ENCODE measurements around the gene CA12.

DNA sequence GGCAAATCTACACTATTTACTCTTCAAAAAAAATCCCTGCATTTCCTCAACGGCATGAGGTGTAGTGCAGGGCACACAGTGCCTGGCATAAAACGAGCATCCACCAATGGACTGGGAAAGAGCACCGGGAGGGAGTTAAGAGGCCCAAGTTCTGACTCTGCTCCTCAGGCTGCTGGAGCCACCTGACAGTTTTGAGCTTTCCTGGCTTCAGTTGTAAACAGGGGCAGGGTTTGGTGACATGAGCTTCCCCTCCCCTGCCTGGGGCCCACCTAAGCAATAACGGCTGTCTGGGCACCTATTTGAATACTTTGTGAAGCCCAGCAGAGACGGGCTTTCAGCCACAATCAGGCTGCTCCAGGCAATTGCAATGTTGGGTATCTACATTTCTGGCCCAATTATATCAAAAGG, 16.4 kb downstream of the CA12 start:
- TF ChIP-seq, protein P1, sequence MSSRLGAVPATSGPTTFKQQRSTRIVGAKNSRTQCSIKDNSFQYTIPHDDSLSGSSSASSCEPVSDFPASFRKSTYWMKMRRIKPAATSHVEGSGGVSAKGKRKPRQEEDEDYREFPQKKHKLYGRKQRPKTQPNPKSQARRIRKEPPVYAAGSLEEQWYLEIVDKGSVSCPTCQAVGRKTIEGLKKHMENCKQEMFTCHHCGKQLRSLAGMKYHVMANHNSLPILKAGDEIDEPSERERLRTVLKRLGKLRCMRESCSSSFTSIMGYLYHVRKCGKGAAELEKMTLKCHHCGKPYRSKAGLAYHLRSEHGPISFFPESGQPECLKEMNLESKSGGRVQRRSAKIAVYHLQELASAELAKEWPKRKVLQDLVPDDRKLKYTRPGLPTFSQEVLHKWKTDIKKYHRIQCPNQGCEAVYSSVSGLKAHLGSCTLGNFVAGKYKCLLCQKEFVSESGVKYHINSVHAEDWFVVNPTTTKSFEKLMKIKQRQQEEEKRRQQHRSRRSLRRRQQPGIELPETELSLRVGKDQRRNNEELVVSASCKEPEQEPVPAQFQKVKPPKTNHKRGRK (CRISPR knock-in tag; IDR thresholded peaks at IDR 0.05; ENCODE audit: borderline replicate concordance): no peak
- no peak for TF ChIP-seq MXD4 (CRISPR knock-in tag; IDR thresholded peaks at IDR 0.05; ENCODE audit: borderline replicate concordance)
- no peak for TF ChIP-seq JUN (CRISPR knock-in tag; IDR thresholded peaks at IDR 0.05)
- TF ChIP-seq, protein P2, sequence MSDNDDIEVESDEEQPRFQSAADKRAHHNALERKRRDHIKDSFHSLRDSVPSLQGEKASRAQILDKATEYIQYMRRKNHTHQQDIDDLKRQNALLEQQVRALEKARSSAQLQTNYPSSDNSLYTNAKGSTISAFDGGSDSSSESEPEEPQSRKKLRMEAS (CRISPR knock-in tag; IDR thresholded peaks at IDR 0.05): no peak
- no peak for TF ChIP-seq ESRRA (CRISPR knock-in tag; IDR thresholded peaks at IDR 0.05; ENCODE audit: borderline replicate concordance)
- no peak for TF ChIP-seq ELF4 (CRISPR knock-in tag; IDR thresholded peaks at IDR 0.05; ENCODE audit: low read depth)
- TF ChIP-seq, protein P3, sequence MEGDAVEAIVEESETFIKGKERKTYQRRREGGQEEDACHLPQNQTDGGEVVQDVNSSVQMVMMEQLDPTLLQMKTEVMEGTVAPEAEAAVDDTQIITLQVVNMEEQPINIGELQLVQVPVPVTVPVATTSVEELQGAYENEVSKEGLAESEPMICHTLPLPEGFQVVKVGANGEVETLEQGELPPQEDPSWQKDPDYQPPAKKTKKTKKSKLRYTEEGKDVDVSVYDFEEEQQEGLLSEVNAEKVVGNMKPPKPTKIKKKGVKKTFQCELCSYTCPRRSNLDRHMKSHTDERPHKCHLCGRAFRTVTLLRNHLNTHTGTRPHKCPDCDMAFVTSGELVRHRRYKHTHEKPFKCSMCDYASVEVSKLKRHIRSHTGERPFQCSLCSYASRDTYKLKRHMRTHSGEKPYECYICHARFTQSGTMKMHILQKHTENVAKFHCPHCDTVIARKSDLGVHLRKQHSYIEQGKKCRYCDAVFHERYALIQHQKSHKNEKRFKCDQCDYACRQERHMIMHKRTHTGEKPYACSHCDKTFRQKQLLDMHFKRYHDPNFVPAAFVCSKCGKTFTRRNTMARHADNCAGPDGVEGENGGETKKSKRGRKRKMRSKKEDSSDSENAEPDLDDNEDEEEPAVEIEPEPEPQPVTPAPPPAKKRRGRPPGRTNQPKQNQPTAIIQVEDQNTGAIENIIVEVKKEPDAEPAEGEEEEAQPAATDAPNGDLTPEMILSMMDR (IDR thresholded peaks at IDR 0.05): no peak
